ENCODE measurements around the gene EP300. TPM values are rescaled to one million over a fixed set of nuclear protein-coding genes. Genes with fewer than 3 reads are reported as not detected.
"Not testable (repeated sequence)": the region's sequence is repeated elsewhere in the genome, so short reads cannot be mapped to it uniquely, and the experiment has no call there.

Gene EP300
- total and polyA plus RNA-seq, 4 donors, result 14.9 to 177 (median 44.4) TPM

GRCh38 chr22:41047801-41048211, 44.6 kb upstream of the EP300 start:
- DNase-seq (peak; percentile 64 to 91 (median 86)), ATAC-seq (ENCODE audit: insufficient read depth, low FRiP score) (no peak)
- Histone ChIP-seq H3K36me3 (ENCODE audit: control insufficient read depth in 4 of 4, insufficient read depth in 4 of 4, low read length in 4 of 4) (no peaks in the 10 kb centered on the region), H3K27ac (ENCODE audit: low read depth in 1 of 2, low read length in 1 of 2) (no peak overlapping the region), H3K9me3 (ENCODE audit: control insufficient read depth in 4 of 4, insufficient read depth in 3 of 4, low read length in 3 of 4) (no peaks in the 10 kb centered on the region), H3K9ac (ENCODE audit: insufficient read depth in 1 of 2, low read length in 2 of 2) (no peak overlapping the region), H3K4me3 (no peak overlapping the region), H3K4me1 (ENCODE audit: control insufficient read depth in 5 of 5, insufficient read depth in 5 of 5, low read length in 5 of 5) (peaks cover 0 to 18% (median 7%) of the 10 kb centered on the region in 5 donors), H3K27me3 (ENCODE audit: control insufficient read depth in 3 of 3, insufficient read depth in 3 of 3, low read length in 2 of 3) (no peaks in the 10 kb centered on the region)
- 44 to 70% methylated on average over 3 of the region's 3 CpGs for WGBS, 2 donors
- TF ChIP-seq CTCF (IDR thresholded peaks at IDR 0.05; ENCODE audit: control extremely low read depth, extremely low read depth), result no peak

- H3K36me3 ChIP-seq (ENCODE audit: control insufficient read depth in 4 of 4, insufficient read depth in 4 of 4, low read length in 4 of 4); H3K4me3 ChIP-seq; H3K27me3 ChIP-seq (ENCODE audit: control insufficient read depth in 3 of 3, insufficient read depth in 3 of 3, low read length in 2 of 3); ATAC-seq (ENCODE audit: insufficient read depth, low FRiP score); DNase-seq; H3K9me3 ChIP-seq (ENCODE audit: control insufficient read depth in 4 of 4, insufficient read depth in 3 of 4, low read length in 3 of 4); H3K27ac ChIP-seq (ENCODE audit: low read depth in 1 of 2, low read length in 1 of 2); H3K9ac ChIP-seq (ENCODE audit: insufficient read depth in 1 of 2, low read length in 2 of 2): not testable (repeated sequence)
- peaks cover 0 to 18% (median 7%) of the 10 kb centered on the region in 5 donors for H3K4me1 ChIP-seq (ENCODE audit: control insufficient read depth in 5 of 5, insufficient read depth in 5 of 5, low read length in 5 of 5)
- WGBS, 2 donors, result 82 to 88% methylated on average over 12 of the region's 12 CpGs
Measured at GRCh38 chr22:41048345-41048744, 44.0 kb upstream of the EP300 start.

- no peak overlapping the region for H3K4me3 ChIP-seq
- 50 to 63% methylated on average over 31 of the region's 31 CpGs for WGBS, 2 donors
- peak overlapping the region in 1 of 2 donors; percentile 70 for H3K9ac ChIP-seq (ENCODE audit: insufficient read depth in 1 of 2, low read length in 2 of 2)
- H3K27me3 ChIP-seq (ENCODE audit: control insufficient read depth in 3 of 3, insufficient read depth in 3 of 3, low read length in 2 of 3), result no peaks in the 10 kb centered on the region
- no peaks in the 10 kb centered on the region for H3K9me3 ChIP-seq (ENCODE audit: control insufficient read depth in 4 of 4, insufficient read depth in 3 of 4, low read length in 3 of 4)
- DNase-seq, result peak; percentile 92 to 94 (median 93)
- H3K36me3 ChIP-seq (ENCODE audit: control insufficient read depth in 4 of 4, insufficient read depth in 4 of 4, low read length in 4 of 4), result no peaks in the 10 kb centered on the region
- H3K4me1 ChIP-seq (ENCODE audit: control insufficient read depth in 5 of 5, insufficient read depth in 5 of 5, low read length in 5 of 5), result peaks cover 0 to 18% (median 7%) of the 10 kb centered on the region in 5 donors
- peak overlapping the region in 1 of 2 donors; percentile 55 for H3K27ac ChIP-seq (ENCODE audit: low read depth in 1 of 2, low read length in 1 of 2)
- ATAC-seq (ENCODE audit: insufficient read depth, low FRiP score), result peak; percentile 58
- no peak for TF ChIP-seq CTCF (IDR thresholded peaks at IDR 0.05; ENCODE audit: control extremely low read depth, extremely low read depth)
Measured at GRCh38 chr22:41048791-41049717, 43.3 kb upstream of the EP300 start.

GRCh38 chr22:41049795-41050194, 42.6 kb upstream of the EP300 start:
- WGBS, 2 donors, result 79 to 87% methylated on average over 4 of the region's 4 CpGs
- H3K9me3 ChIP-seq (ENCODE audit: control insufficient read depth in 4 of 4, insufficient read depth in 3 of 4, low read length in 3 of 4); H3K27me3 ChIP-seq (ENCODE audit: control insufficient read depth in 3 of 3, insufficient read depth in 3 of 3, low read length in 2 of 3); H3K4me3 ChIP-seq; H3K36me3 ChIP-seq (ENCODE audit: control insufficient read depth in 4 of 4, insufficient read depth in 4 of 4, low read length in 4 of 4); ATAC-seq (ENCODE audit: insufficient read depth, low FRiP score); H3K9ac ChIP-seq (ENCODE audit: insufficient read depth in 1 of 2, low read length in 2 of 2); DNase-seq: not testable (repeated sequence)
- peak overlapping the region in 1 of 2 donors; percentile 55 for H3K27ac ChIP-seq (ENCODE audit: low read depth in 1 of 2, low read length in 1 of 2)
- H3K4me1 ChIP-seq (ENCODE audit: control insufficient read depth in 5 of 5, insufficient read depth in 5 of 5, low read length in 5 of 5), result peaks cover 0 to 18% (median 7%) of the 10 kb centered on the region in 5 donors
